CD4-positive, alpha-beta memory T cell (primary cell): ENCODE results near the gene COL4A2. TPM values are rescaled to one million over a fixed set of nuclear protein-coding genes. Genes with fewer than 3 reads are reported as not detected.

ENCODE experiments used
- CTCF ChIA-PET: fragments of 350-600 bp; sonication (Branson Sonifier 250); formaldehyde crosslinking; loops from one replicate; lab custom pipeline; 2021; ENCODE audit warnings: inconsistent platforms; ENCODE audit not compliant: partially characterized antibody; lab: Charles Lee
- POLR2A ChIA-PET: fragments of 350-600 bp; sonication (Branson Sonifier 250); formaldehyde crosslinking; loops from one replicate; lab custom pipeline; 2021; ENCODE audit not compliant: partially characterized antibody; lab: Charles Lee
- DNase-seq, 5 donors: peaks; one replicate each; pipeline versions ENCODE4 v3.0.0 to v3.0.0-alpha.2; 2020 to 2022; ENCODE audit warnings: mixed read lengths in 1 of 5
- H3K27ac ChIP-seq: one replicate; pipeline ENCODE4 v1.7.0; 2013; ENCODE audit warnings: low read depth, low read length
- H3K27me3 ChIP-seq: 2 replicates; pipeline ENCODE4 v1.7.0; 2013; ENCODE audit warnings: mild to moderate bottlenecking, low read length, moderate library complexity; ENCODE audit not compliant: insufficient read depth
- H3K36me3 ChIP-seq: 2 replicates; pipeline ENCODE4 v1.7.0; 2013; ENCODE audit warnings: mild to moderate bottlenecking, low read length, moderate library complexity; ENCODE audit not compliant: insufficient read depth
- H3K4me1 ChIP-seq: 2 replicates; pipeline ENCODE4 v1.7.0; 2013; ENCODE audit warnings: mild to moderate bottlenecking, low read length, moderate library complexity; ENCODE audit not compliant: insufficient read depth
- H3K4me3 ChIP-seq, 2 donors: one replicate each; pipeline ENCODE4 v1.7.0; 2013; ENCODE audit warnings: low read length in 2 of 2, mild to moderate bottlenecking in 1 of 2
- H3K9me3 ChIP-seq, 2 donors: one replicate each; pipeline ENCODE4 v1.7.0; 2013; ENCODE audit warnings: low read length in 2 of 2, control low read depth in 1 of 2; ENCODE audit not compliant: control insufficient read depth in 1 of 2
- H3K27ac Mint-ChIP-seq, 7 donors: one replicate each; pipeline ENCODE4 v1.8.0; 2020 to 2021; ENCODE audit warnings: mixed read lengths in 7 of 7, mild to moderate bottlenecking in 6 of 7, inconsistent platforms in 3 of 7, moderate library complexity in 3 of 7
- H3K27me3 Mint-ChIP-seq, 2 donors: one replicate each; pipeline ENCODE4 v1.8.0; 2020 to 2021; ENCODE audit warnings: mixed read lengths in 2 of 2
- H3K36me3 Mint-ChIP-seq, 2 donors: one replicate each; pipeline ENCODE4 v1.8.0; 2020 to 2021; ENCODE audit warnings: mixed read lengths in 2 of 2, inconsistent platforms in 1 of 2, mild to moderate bottlenecking in 1 of 2
- H3K4me1 Mint-ChIP-seq, 4 donors: one replicate each; pipeline ENCODE4 v1.8.0; 2020 to 2021; ENCODE audit warnings: mixed read lengths in 4 of 4, mild to moderate bottlenecking in 1 of 4
- H3K4me3 Mint-ChIP-seq, 8 donors: one replicate each; pipeline ENCODE4 v1.8.0; 2020 to 2021; ENCODE audit warnings: mixed read lengths in 8 of 8, mild to moderate bottlenecking in 7 of 8, moderate library complexity in 6 of 8, inconsistent platforms in 3 of 8
- H3K9me3 Mint-ChIP-seq, 8 donors: one replicate each; pipeline ENCODE4 v1.8.0; 2020 to 2021; ENCODE audit warnings: mixed read lengths in 8 of 8, mild to moderate bottlenecking in 5 of 8, inconsistent platforms in 3 of 8, moderate library complexity in 1 of 8
- intact Hi-C: fragments of 100-400 bp; cut with micrococcal nuclease; formaldehyde crosslinking; loops from one replicate; pipeline ENCODE4 v1.15.1; 2023
- polyA plus RNA-seq, 2 donors: library from polyadenylated mRNA; unstranded; fragments of 300-500 nt; fragmentation: Illumina TruSeq; gene quantifications; one replicate each; pipeline ENCODE4 v1.2.3, GENCODE V29; 2021
- total RNA-seq, 2 experiments: library from RNA; stranded (reverse); gene quantifications; one replicate each; pipeline ENCODE4 v1.2.3, GENCODE V29; 2021

Gene COL4A2
- total and polyA plus RNA-seq, 4 experiments from 2014 or later: not detected

- CTCF ChIA-PET: no interaction called here
- Histone ChIP-seq H3K9me3 (no peaks in the 10 kb centered on the region), H3K27ac (no peak overlapping the region), H3K27me3 (peaks cover 9% of the 10 kb centered on the region), H3K4me3 (no peak overlapping the region), H3K36me3 (no peaks in the 10 kb centered on the region), H3K4me1 (peaks cover 3% of the 10 kb centered on the region)
- intact Hi-C loops: no loop called here
- Mint-ChIP-seq H3K27me3 (peaks cover 36 to 49% of the 10 kb centered on the region in 2 donors), H3K27ac (no peak overlapping the region), H3K4me3 (no peak overlapping the region), H3K36me3 (no peaks in the 10 kb centered on the region), H3K9me3 (peaks cover 0 to 8% (median 0%) of the 10 kb centered on the region in 8 donors), H3K4me1 (peaks cover 0 to 6% (median 2%) of the 10 kb centered on the region in 4 donors)
- POLR2A ChIA-PET: no interaction called here
- no peak for DNase-seq
These were observed 107.8 kb downstream of the COL4A2 start for GRCh38 chr13:110414931-110415330.

- H3K36me3 Mint-ChIP-seq: no peaks in the 10 kb centered on the region
- H3K27me3 Mint-ChIP-seq: peaks cover 40 to 50% of the 10 kb centered on the region in 2 donors
- H3K4me1 Mint-ChIP-seq: peaks cover 0 to 6% (median 2%) of the 10 kb centered on the region in 4 donors
- H3K9me3 Mint-ChIP-seq: peaks cover 0 to 3% (median 0%) of the 10 kb centered on the region in 8 donors
- ChIA-PET POLR2A (no interaction called here), CTCF (interaction anchor here (0.9 kb wide), 1 partner anchor 1454 kb away, joined by 3 read pairs; no protein-coding TSS in a partner anchor)
- H3K4me3 Mint-ChIP-seq: no peak overlapping the region
- Histone ChIP-seq H3K4me1 (peaks cover 3% of the 10 kb centered on the region), H3K27ac (no peak overlapping the region), H3K36me3 (no peaks in the 10 kb centered on the region), H3K9me3 (no peaks in the 10 kb centered on the region), H3K4me3 (no peak overlapping the region), H3K27me3 (peaks cover 15% of the 10 kb centered on the region)
- intact Hi-C loops: no loop called here
- H3K27ac Mint-ChIP-seq: no peak overlapping the region
- no peak for DNase-seq
These were observed 108.6 kb downstream of the COL4A2 start for GRCh38 chr13:110415669-110416068.

GRCh38 chr13:110416131-110417025, 109.3 kb downstream of the COL4A2 start:
- no peaks in the 10 kb centered on the region for H3K9me3 ChIP-seq
- ChIA-PET POLR2A (no interaction called here), CTCF (interaction anchor here (0.9 kb wide), 1 partner anchor 1455 kb away, joined by 3 read pairs; no protein-coding TSS in a partner anchor)
- Mint-ChIP-seq H3K27ac (no peak overlapping the region), H3K36me3 (no peaks in the 10 kb centered on the region), H3K27me3 (peaks cover 41 to 45% of the 10 kb centered on the region in 2 donors), H3K4me1 (peaks cover 3 to 13% (median 5%) of the 10 kb centered on the region in 4 donors), H3K9me3 (peaks cover 0 to 6% (median 0%) of the 10 kb centered on the region in 8 donors), H3K4me3 (no peak overlapping the region)
- no peaks in the 10 kb centered on the region for H3K36me3 ChIP-seq
- no peak overlapping the region for H3K4me3 ChIP-seq
- no peak overlapping the region for H3K27ac ChIP-seq
- peaks cover 6% of the 10 kb centered on the region for H3K4me1 ChIP-seq
- intact Hi-C loops: no loop called here
- DNase-seq: no peak
- peaks cover 21% of the 10 kb centered on the region for H3K27me3 ChIP-seq

GRCh38 chr13:110418944-110419343, 111.9 kb downstream of the COL4A2 start:
- H3K9me3 ChIP-seq: no peaks in the 10 kb centered on the region
- Mint-ChIP-seq H3K36me3 (no peaks in the 10 kb centered on the region), H3K27ac (no peak overlapping the region), H3K4me1 (peaks cover 9 to 16% (median 12%) of the 10 kb centered on the region in 4 donors), H3K4me3 (no peak overlapping the region), H3K27me3 (peaks cover 50 to 61% of the 10 kb centered on the region in 2 donors), H3K9me3 (peaks cover 0 to 7% (median 0%) of the 10 kb centered on the region in 8 donors)
- H3K27me3 ChIP-seq: peaks cover 20% of the 10 kb centered on the region
- H3K36me3 ChIP-seq: no peaks in the 10 kb centered on the region
- no peak overlapping the region for H3K27ac ChIP-seq
- H3K4me1 ChIP-seq: peaks cover 11% of the 10 kb centered on the region
- CTCF ChIA-PET: interaction anchor here (1.0 kb wide), 1 partner anchor 9 kb away, joined by 3 read pairs; no protein-coding TSS in a partner anchor
- H3K4me3 ChIP-seq: no peak overlapping the region
- POLR2A ChIA-PET: no interaction called here
- intact Hi-C loops: no loop called here
- no peak for DNase-seq

GRCh38 chr13:110419381-110419791, 112.3 kb downstream of the COL4A2 start:
- intact Hi-C loops: no loop called here

GRCh38 chr13:110419946-110420345, 112.9 kb downstream of the COL4A2 start:
- CTCF ChIA-PET: no interaction called here
- Mint-ChIP-seq H3K27ac (no peak overlapping the region), H3K27me3 (peaks cover 52 to 58% of the 10 kb centered on the region in 2 donors), H3K9me3 (peaks cover 0 to 7% (median 0%) of the 10 kb centered on the region in 8 donors), H3K4me1 (peaks cover 9 to 16% (median 12%) of the 10 kb centered on the region in 4 donors), H3K4me3 (no peak overlapping the region), H3K36me3 (no peaks in the 10 kb centered on the region)
- peaks cover 27% of the 10 kb centered on the region for H3K27me3 ChIP-seq
- H3K4me3 ChIP-seq: no peak overlapping the region
- no peak for DNase-seq
- intact Hi-C loops: no loop called here
- H3K36me3 ChIP-seq: no peaks in the 10 kb centered on the region
- POLR2A ChIA-PET: no interaction called here
- peaks cover 11% of the 10 kb centered on the region for H3K4me1 ChIP-seq
- H3K27ac ChIP-seq: no peak overlapping the region
- H3K9me3 ChIP-seq: no peaks in the 10 kb centered on the region

More at GRCh38 chr13:110419381-110419791, 112.3 kb downstream of the COL4A2 start:
- Mint-ChIP-seq H3K4me1 (peaks cover 9 to 16% (median 12%) of the 10 kb centered on the region in 4 donors), H3K4me3 (no peak overlapping the region), H3K27ac (no peak overlapping the region), H3K9me3 (peaks cover 0 to 7% (median 0%) of the 10 kb centered on the region in 8 donors), H3K36me3 (no peaks in the 10 kb centered on the region), H3K27me3 (peaks cover 52 to 60% of the 10 kb centered on the region in 2 donors)
- Histone ChIP-seq H3K36me3 (no peaks in the 10 kb centered on the region), H3K27me3 (peaks cover 23% of the 10 kb centered on the region), H3K9me3 (no peaks in the 10 kb centered on the region), H3K4me3 (no peak overlapping the region), H3K4me1 (peaks cover 11% of the 10 kb centered on the region), H3K27ac (no peak overlapping the region)
- CTCF ChIA-PET: interaction anchor here (1.0 kb wide), 1 partner anchor 9 kb away, joined by 3 read pairs; no protein-coding TSS in a partner anchor
- POLR2A ChIA-PET: no interaction called here
- no peak for DNase-seq

GRCh38 chr13:110420626-110421025, 113.5 kb downstream of the COL4A2 start:
- peaks cover 30% of the 10 kb centered on the region for H3K27me3 ChIP-seq
- CTCF ChIA-PET: no interaction called here
- peaks cover 9 to 16% (median 12%) of the 10 kb centered on the region in 4 donors for H3K4me1 Mint-ChIP-seq
- H3K4me3 ChIP-seq: no peak overlapping the region
- H3K36me3 Mint-ChIP-seq: no peaks in the 10 kb centered on the region
- no peak overlapping the region for H3K27ac ChIP-seq
- no peak for DNase-seq
- no peak overlapping the region for H3K4me3 Mint-ChIP-seq
- peaks cover 11% of the 10 kb centered on the region for H3K4me1 ChIP-seq
- H3K9me3 Mint-ChIP-seq: peaks cover 0 to 7% (median 0%) of the 10 kb centered on the region in 8 donors
- POLR2A ChIA-PET: no interaction called here
- H3K27ac Mint-ChIP-seq: no peak overlapping the region
- H3K36me3 ChIP-seq: no peaks in the 10 kb centered on the region
- H3K27me3 Mint-ChIP-seq: peaks cover 52 to 65% of the 10 kb centered on the region in 2 donors
- intact Hi-C loops: no loop called here
- H3K9me3 ChIP-seq: no peaks in the 10 kb centered on the region
